Hepatocyte (in vitro differentiated cells): ENCODE measurements around the gene MRPL48.

Experiments
- EZH2 ChIP-seq: fragments of 200-600 bp; sonication (generic); IDR thresholded peaks from 2 replicates; pipeline ENCODE4 v1.6.1; 2016; ENCODE audit warnings: antibody characterized with exemption, mild to moderate bottlenecking, borderline replicate concordance
- TF ChIP-seq, protein P1 (sequence below): fragments of 200-600 bp; sonication (generic); IDR thresholded peaks from 2 replicates; pipeline ENCODE4 v1.5.1; 2016; ENCODE audit warnings: antibody characterized with exemption, mild to moderate bottlenecking; ENCODE audit not compliant: poor library complexity

DNA sequence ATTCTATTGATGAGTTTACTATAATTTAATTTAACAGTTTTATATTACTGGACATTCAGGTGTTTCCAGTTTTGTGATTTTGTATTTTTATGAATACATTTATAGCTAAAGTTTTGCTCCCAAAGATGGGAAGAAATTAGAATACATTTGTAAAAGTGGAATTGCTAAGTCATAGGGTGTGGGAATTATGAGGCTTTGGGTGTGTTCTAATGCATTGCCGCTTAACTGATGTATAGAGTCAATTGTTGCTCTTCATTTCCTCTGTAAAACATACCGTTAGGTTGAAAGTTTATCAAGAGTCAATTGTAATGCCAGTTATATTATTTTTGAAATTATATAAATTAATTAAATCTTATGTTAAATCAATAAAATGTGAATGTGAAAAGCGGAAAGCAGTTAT is 105.4 kb downstream of the MRPL48 start:
- TF ChIP-seq, protein P1, sequence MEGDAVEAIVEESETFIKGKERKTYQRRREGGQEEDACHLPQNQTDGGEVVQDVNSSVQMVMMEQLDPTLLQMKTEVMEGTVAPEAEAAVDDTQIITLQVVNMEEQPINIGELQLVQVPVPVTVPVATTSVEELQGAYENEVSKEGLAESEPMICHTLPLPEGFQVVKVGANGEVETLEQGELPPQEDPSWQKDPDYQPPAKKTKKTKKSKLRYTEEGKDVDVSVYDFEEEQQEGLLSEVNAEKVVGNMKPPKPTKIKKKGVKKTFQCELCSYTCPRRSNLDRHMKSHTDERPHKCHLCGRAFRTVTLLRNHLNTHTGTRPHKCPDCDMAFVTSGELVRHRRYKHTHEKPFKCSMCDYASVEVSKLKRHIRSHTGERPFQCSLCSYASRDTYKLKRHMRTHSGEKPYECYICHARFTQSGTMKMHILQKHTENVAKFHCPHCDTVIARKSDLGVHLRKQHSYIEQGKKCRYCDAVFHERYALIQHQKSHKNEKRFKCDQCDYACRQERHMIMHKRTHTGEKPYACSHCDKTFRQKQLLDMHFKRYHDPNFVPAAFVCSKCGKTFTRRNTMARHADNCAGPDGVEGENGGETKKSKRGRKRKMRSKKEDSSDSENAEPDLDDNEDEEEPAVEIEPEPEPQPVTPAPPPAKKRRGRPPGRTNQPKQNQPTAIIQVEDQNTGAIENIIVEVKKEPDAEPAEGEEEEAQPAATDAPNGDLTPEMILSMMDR = no peak
- no peak for TF ChIP-seq EZH2
